ENCODE data around the gene KCNJ6.

KCNJ6 gene

DNA sequence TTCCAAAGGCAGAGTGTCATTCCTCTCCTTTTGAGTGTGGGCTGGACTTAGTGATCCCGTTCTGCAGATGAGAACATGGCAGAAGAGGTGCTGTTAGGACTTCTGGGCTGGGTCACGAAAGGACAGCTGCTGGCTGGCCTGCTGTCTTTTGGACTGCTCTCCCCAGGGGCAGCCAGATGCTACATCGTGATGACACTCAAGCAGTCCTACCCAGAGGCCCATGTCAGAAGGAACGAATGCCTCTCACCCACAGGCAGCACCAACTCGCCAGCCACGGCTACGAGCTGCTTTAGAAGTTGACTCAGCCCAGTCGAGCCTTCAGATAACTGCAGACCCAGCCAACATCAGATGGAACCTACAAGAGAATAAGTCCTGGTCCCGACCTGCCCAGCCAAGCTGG lies 156.5 kb downstream of the KCNJ6 start:
- H3K27me3 ChIP-seq (ENCODE audit: insufficient read depth, poor library complexity, severe bottlenecking) = no peaks in the 10 kb centered on the region
- peaks cover 11% of the 10 kb centered on the region for H3K4me1 ChIP-seq (ENCODE audit: insufficient read depth, poor library complexity, severe bottlenecking)
- H3K9me3 ChIP-seq (ENCODE audit: severe bottlenecking) = no peaks in the 10 kb centered on the region
- DNase-seq (ENCODE audit: low spot score) = no peak
- no peak overlapping the region for H3K4me3 ChIP-seq (ENCODE audit: severe bottlenecking)
- ATAC-seq (ENCODE audit: low read depth) = no peak
- TF ChIP-seq, protein P1, sequence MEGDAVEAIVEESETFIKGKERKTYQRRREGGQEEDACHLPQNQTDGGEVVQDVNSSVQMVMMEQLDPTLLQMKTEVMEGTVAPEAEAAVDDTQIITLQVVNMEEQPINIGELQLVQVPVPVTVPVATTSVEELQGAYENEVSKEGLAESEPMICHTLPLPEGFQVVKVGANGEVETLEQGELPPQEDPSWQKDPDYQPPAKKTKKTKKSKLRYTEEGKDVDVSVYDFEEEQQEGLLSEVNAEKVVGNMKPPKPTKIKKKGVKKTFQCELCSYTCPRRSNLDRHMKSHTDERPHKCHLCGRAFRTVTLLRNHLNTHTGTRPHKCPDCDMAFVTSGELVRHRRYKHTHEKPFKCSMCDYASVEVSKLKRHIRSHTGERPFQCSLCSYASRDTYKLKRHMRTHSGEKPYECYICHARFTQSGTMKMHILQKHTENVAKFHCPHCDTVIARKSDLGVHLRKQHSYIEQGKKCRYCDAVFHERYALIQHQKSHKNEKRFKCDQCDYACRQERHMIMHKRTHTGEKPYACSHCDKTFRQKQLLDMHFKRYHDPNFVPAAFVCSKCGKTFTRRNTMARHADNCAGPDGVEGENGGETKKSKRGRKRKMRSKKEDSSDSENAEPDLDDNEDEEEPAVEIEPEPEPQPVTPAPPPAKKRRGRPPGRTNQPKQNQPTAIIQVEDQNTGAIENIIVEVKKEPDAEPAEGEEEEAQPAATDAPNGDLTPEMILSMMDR (IDR thresholded peaks at IDR 0.05; ENCODE audit: poor library complexity, severe bottlenecking) = no peak
- H3K27ac ChIP-seq (ENCODE audit: poor library complexity, severe bottlenecking) = no peak overlapping the region
- no peaks in the 10 kb centered on the region for H3K36me3 ChIP-seq (ENCODE audit: low read depth)

DNA sequence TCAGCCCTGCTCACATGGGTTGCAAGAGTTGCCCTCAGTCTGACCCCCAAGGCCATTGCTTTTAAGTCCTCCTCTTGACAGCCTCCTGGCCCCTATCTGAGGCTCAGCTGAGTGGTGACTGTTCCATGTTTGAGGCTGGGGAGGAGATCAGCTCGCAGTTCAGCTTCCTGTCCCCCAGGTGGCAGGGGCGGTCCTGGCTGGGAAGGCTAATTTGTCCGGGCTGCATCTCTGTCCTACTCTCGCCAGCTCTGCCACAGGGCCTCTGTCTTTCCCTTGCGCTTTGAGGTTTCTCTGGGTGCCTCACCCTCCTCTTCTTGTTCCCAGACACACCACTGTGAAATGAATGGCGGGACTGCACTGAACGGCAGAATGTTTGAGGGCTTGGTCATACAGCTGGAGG lies 157.3 kb downstream of the KCNJ6 start:
- no peak overlapping the region for H3K4me3 ChIP-seq (ENCODE audit: severe bottlenecking)
- no peak overlapping the region for H3K27ac ChIP-seq (ENCODE audit: poor library complexity, severe bottlenecking)
- ATAC-seq (ENCODE audit: low read depth) = peak; percentile 66
- TF ChIP-seq, protein P1 (IDR thresholded peaks at IDR 0.05; ENCODE audit: poor library complexity, severe bottlenecking) = peak; percentile 75
- H3K9me3 ChIP-seq (ENCODE audit: severe bottlenecking) = no peaks in the 10 kb centered on the region
- no peak for DNase-seq (ENCODE audit: low spot score)
- no peaks in the 10 kb centered on the region for H3K36me3 ChIP-seq (ENCODE audit: low read depth)
- H3K4me1 ChIP-seq (ENCODE audit: insufficient read depth, poor library complexity, severe bottlenecking) = peaks cover 5% of the 10 kb centered on the region
- no peaks in the 10 kb centered on the region for H3K27me3 ChIP-seq (ENCODE audit: insufficient read depth, poor library complexity, severe bottlenecking)

DNA sequence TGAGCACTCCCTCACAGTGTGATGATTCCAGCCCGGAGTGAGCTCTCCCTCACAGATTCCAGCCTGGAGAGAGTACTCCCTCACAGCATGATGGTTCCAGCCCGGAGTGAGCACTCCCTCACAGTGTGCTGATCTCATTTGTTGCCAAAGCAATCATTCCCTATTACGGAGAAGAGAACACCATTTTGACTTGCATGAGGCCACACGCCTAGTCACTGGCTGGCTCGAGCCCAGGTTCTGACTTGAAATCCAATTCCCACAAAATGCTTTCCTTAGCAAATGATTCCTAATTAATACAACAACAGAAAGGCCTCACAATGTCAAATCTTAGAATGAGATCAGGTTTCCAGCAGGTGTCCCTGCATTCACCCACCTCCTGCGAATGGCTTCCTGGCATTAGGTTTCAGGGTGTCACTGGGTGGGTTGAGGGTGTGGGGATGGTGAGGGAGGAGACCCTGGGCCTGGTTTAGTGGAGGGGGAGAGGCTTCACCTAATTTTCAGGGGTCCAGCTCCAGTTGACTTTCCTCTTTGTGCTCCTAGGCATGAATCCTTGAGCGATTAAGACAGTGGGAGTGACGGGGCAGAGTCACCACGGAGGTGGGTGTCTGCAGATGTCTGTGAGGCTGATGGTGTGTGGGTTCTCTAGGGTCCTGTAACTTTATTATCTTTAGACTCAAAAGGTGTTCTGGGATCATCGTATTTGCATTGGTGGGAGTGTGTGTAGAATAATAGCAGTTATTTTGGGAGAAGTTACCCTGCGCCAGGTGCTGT lies 158.5 kb downstream of the KCNJ6 start:
- Histone ChIP-seq H3K36me3 (ENCODE audit: low read depth) (no peaks in the 10 kb centered on the region), H3K4me1 (ENCODE audit: insufficient read depth, poor library complexity, severe bottlenecking) (no peaks in the 10 kb centered on the region), H3K27ac (ENCODE audit: poor library complexity, severe bottlenecking) (no peak overlapping the region), H3K9me3 (ENCODE audit: severe bottlenecking) (no peaks in the 10 kb centered on the region), H3K27me3 (ENCODE audit: insufficient read depth, poor library complexity, severe bottlenecking) (no peaks in the 10 kb centered on the region), H3K4me3 (ENCODE audit: severe bottlenecking) (no peak overlapping the region)
- TF ChIP-seq, protein P1 (IDR thresholded peaks at IDR 0.05; ENCODE audit: poor library complexity, severe bottlenecking) = no peak
- DNase-seq (ENCODE audit: low spot score) (no peak), ATAC-seq (ENCODE audit: low read depth) (no peak)

DNA sequence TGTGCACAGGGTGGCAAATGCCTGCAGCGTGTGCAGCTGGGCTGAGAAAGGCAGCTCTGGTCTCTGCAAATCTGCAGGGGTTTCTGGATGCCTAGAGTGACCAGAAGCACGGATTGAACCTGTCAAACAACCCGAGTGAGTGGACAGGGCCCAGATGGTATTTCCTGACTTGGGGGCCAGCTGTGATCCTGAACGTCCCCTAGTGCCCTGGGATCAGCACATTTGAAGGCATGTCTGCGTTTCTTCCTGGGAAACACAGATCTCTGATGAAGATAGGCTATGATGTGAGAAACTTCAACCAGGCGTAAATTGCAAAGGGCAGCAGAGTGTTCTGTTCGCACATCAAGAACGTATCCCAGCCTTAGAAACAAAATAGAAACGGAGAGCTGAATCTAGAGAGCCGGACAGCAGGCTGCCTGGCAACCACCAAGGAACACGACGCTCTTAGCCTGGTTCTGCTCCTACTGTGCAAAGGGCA lies 163.1 kb downstream of the KCNJ6 start:
- H3K27ac ChIP-seq (ENCODE audit: poor library complexity, severe bottlenecking) = no peak overlapping the region
- H3K36me3 ChIP-seq (ENCODE audit: low read depth) = no peaks in the 10 kb centered on the region
- H3K9me3 ChIP-seq (ENCODE audit: severe bottlenecking) = no peaks in the 10 kb centered on the region
- H3K4me1 ChIP-seq (ENCODE audit: insufficient read depth, poor library complexity, severe bottlenecking) = peaks cover 2% of the 10 kb centered on the region
- TF ChIP-seq, protein P1 (IDR thresholded peaks at IDR 0.05; ENCODE audit: poor library complexity, severe bottlenecking) = no peak
- no peaks in the 10 kb centered on the region for H3K27me3 ChIP-seq (ENCODE audit: insufficient read depth, poor library complexity, severe bottlenecking)
- ATAC-seq (ENCODE audit: low read depth) = no peak
- DNase-seq (ENCODE audit: low spot score) = no peak
- H3K4me3 ChIP-seq (ENCODE audit: severe bottlenecking) = no peak overlapping the region

Data from RWPE2 (cell line).